Measurements from ENCODE around the gene NTSR1.

The NTSR1 gene

GRCh38 chr20:62733891-62734290, 25.3 kb downstream of the NTSR1 start:
- no peak for DNase-seq (ENCODE audit: low spot score)
- TF ChIP-seq CTCF (IDR thresholded peaks at IDR 0.05; ENCODE audit: extremely low read depth, missing control alignments), result no peak

GRCh38 chr20:62734326-62734725, 25.7 kb downstream of the NTSR1 start:
- no peak for TF ChIP-seq CTCF (IDR thresholded peaks at IDR 0.05; ENCODE audit: extremely low read depth, missing control alignments)
- DNase-seq (ENCODE audit: low spot score), result no peak

- no peak for TF ChIP-seq CTCF (IDR thresholded peaks at IDR 0.05; ENCODE audit: extremely low read depth, missing control alignments)
- no peak for DNase-seq (ENCODE audit: low spot score)
Observed at GRCh38 chr20:62734881-62735280, 26.2 kb downstream of the NTSR1 start.

GRCh38 chr20:62735331-62735821, 26.7 kb downstream of the NTSR1 start:
- DNase-seq (ENCODE audit: low spot score), result no peak
- TF ChIP-seq CTCF (IDR thresholded peaks at IDR 0.05; ENCODE audit: extremely low read depth, missing control alignments), result no peak

GRCh38 chr20:62736026-62736406, 27.4 kb downstream of the NTSR1 start:
- no peak for TF ChIP-seq CTCF (IDR thresholded peaks at IDR 0.05; ENCODE audit: extremely low read depth, missing control alignments)
- DNase-seq (ENCODE audit: low spot score), result no peak

- no peak for DNase-seq (ENCODE audit: low spot score)
- TF ChIP-seq CTCF (IDR thresholded peaks at IDR 0.05; ENCODE audit: extremely low read depth, missing control alignments), result no peak
Observed at GRCh38 chr20:62736407-62737071, 27.9 kb downstream of the NTSR1 start.

- TF ChIP-seq CTCF (IDR thresholded peaks at IDR 0.05; ENCODE audit: extremely low read depth, missing control alignments), result no peak
- DNase-seq (ENCODE audit: low spot score), result no peak
Observed at GRCh38 chr20:62737271-62737811, 28.7 kb downstream of the NTSR1 start.

Measured in GM20000 (cell line).